PC-3 (cell line): Measurements from ENCODE around the gene FAM136A. TPM values are rescaled to one million over a fixed set of nuclear protein-coding genes. Genes with fewer than 3 reads are reported as not detected.

Experiments used
- ATAC-seq: fragments of 200-7000 bp; cut with Tn5 transposase; 2 replicates; pipeline ENCODE4 v1.9.1; 2020; ENCODE audit warnings: mild to moderate bottlenecking, moderate library complexity
- BruUV-seq: library from RNA; stranded (reverse); fragments of 400-500 nt; replicated peaks from 2 replicates; lab custom pipeline; 2021; lab: Mats Ljungman, UMichigan
- CTCF ChIA-PET: fragments of 300-600 bp; sonication (Branson Sonifier 250); formaldehyde crosslinking; loops from one replicate; lab custom pipeline; 2022; ENCODE audit warnings: antibody characterized with exemption; lab: Charles Lee
- POLR2A ChIA-PET: fragments of 300-600 bp; sonication (Branson Sonifier 250); formaldehyde crosslinking; loops from one replicate; lab custom pipeline; 2022; ENCODE audit warnings: antibody characterized with exemption; ENCODE audit not compliant: unreplicated experiment; lab: Charles Lee
- DNase-seq: peaks from one replicate; pipeline ENCODE4 v3.0.0-alpha.2; 2015
- H2AFZ ChIP-seq: fragments of 300-600 bp; sonication (generic); 2 replicates; pipeline ENCODE4 v1.6.0; 2016; ENCODE audit warnings: antibody characterized with exemption, low read length
- H3F3A ChIP-seq: fragments of 300-600 bp; sonication (generic); one replicate; pipeline ENCODE4 v1.6.0; 2017; ENCODE audit warnings: antibody characterized with exemption, low read length, control low read depth, mild to moderate bottlenecking; ENCODE audit not compliant: unreplicated experiment
- H3K27ac ChIP-seq: fragments of 300-600 bp; sonication (generic); 2 replicates; pipeline ENCODE4 v1.5.1; 2016; ENCODE audit warnings: mild to moderate bottlenecking, low read length
- H3K27me3 ChIP-seq: fragments of 300-600 bp; sonication (generic); 2 replicates; pipeline ENCODE4 v1.6.1; 2016; ENCODE audit warnings: low read length, mixed read lengths
- H3K36me3 ChIP-seq: fragments of 300-600 bp; sonication (generic); 2 replicates; pipeline ENCODE4 v1.6.1; 2016; ENCODE audit warnings: low read depth, mixed run types, low read length, mixed read lengths
- H3K4me1 ChIP-seq: fragments of 300-600 bp; sonication (generic); 2 replicates; pipeline ENCODE4 v1.5.1; 2016; ENCODE audit warnings: low read length; ENCODE audit not compliant: insufficient read depth
- H3K4me2 ChIP-seq: fragments of 300-600 bp; sonication (generic); 2 replicates; pipeline ENCODE4 v1.6.0; 2016; ENCODE audit warnings: low read length
- H3K4me3 ChIP-seq: fragments of 300-600 bp; sonication (generic); 2 replicates; pipeline ENCODE4 v1.5.1; 2016; ENCODE audit warnings: mild to moderate bottlenecking, low read length, mixed read lengths
- H3K79me2 ChIP-seq: fragments of 300-600 bp; sonication (generic); 2 replicates; pipeline ENCODE4 v1.6.1; 2017; ENCODE audit warnings: low read length, mixed read lengths
- H3K9ac ChIP-seq: fragments of 300-600 bp; sonication (generic); 2 replicates; pipeline ENCODE4 v1.6.0; 2016; ENCODE audit warnings: mild to moderate bottlenecking, low read length
- H3K9me2 ChIP-seq: fragments of 300-600 bp; sonication (generic); replicated peaks from 2 replicates; pipeline ENCODE4 v1.6.1; 2016; ENCODE audit warnings: mixed run types, low read length, mixed read lengths
- H3K9me3 ChIP-seq: fragments of 300-600 bp; sonication (generic); 2 replicates; pipeline ENCODE4 v1.6.1; 2016; ENCODE audit warnings: low read length, mixed read lengths
- H4K20me1 ChIP-seq: fragments of 300-600 bp; sonication (generic); 2 replicates; pipeline ENCODE4 v1.6.1; 2016; ENCODE audit warnings: low read length, mixed read lengths
- CTCF ChIP-seq: fragments of 300-600 bp; sonication (generic); conservative IDR thresholded peaks from 2 replicates; pipeline ENCODE4 v1.5.1; 2017; ENCODE audit warnings: antibody characterized with exemption, low read depth, mild to moderate bottlenecking, low read length
- EZH2 ChIP-seq: fragments of 300-600 bp; sonication (generic); IDR thresholded peaks from one replicate; pipeline ENCODE4 v1.6.1; 2017; ENCODE audit warnings: antibody characterized with exemption, mild to moderate bottlenecking, low read length; ENCODE audit not compliant: unreplicated experiment
- EZH2phosphoT487 ChIP-seq: fragments of 300-600 bp; sonication (generic); IDR thresholded peaks from 2 replicates; pipeline ENCODE4 v1.6.1; 2018; ENCODE audit warnings: mild to moderate bottlenecking, antibody characterized with exemption, low read length, borderline replicate concordance
- intact Hi-C: fragments of 100-400 bp; cut with micrococcal nuclease; formaldehyde crosslinking; loops from 2 replicates; pipeline ENCODE4 v1.9.0; 2023
- total RNA-seq: library from RNA; depleted of rRNA; stranded (reverse); fragments of >200 nt; gene quantifications from 2 replicates; pipeline ENCODE4 v1.2.3, GENCODE V29; 2014

The FAM136A gene
- total RNA-seq, 1 experiment from 2014 or later, result 67.6 TPM

- intact Hi-C loops, result no loop called here
- no peaks in the 10 kb centered on the region for H3K9me2 ChIP-seq
- DNase-seq (no peak), ATAC-seq (no peak)
- no peaks in the 10 kb centered on the region for H3K9me3 ChIP-seq
- ChIA-PET POLR2A (no interaction called here), CTCF (no interaction called here)
- no peaks in the 10 kb centered on the region for H4K20me1 ChIP-seq
- no peak overlapping the region for H3K9ac ChIP-seq
- peaks cover 9% of the 10 kb centered on the region for H3K79me2 ChIP-seq
- H3K27me3 ChIP-seq, result no peaks in the 10 kb centered on the region
- no TSS peak for BruUV-seq
- no peak overlapping the region for H3K4me2 ChIP-seq
- H3K36me3 ChIP-seq, result peaks cover 3% of the 10 kb centered on the region; the same call in 1 of the 2 replicates
- no peak overlapping the region for H3K27ac ChIP-seq
- H3K4me1 ChIP-seq, result peaks cover 6% of the 10 kb centered on the region; the same call in 1 of the 2 replicates
- H2AFZ ChIP-seq, result no peak overlapping the region
- no peak overlapping the region for H3K4me3 ChIP-seq
- TF ChIP-seq CTCF (no peak), EZH2phosphoT487 (no peak), EZH2 (no peak)
- H3F3A ChIP-seq, result no peaks in the 10 kb centered on the region
Observed at GRCh38 chr2:70255637-70256314, 46.1 kb downstream of the FAM136A start.

GRCh38 chr2:70250434-70250833 is 51.4 kb downstream of the FAM136A start:
- Histone ChIP-seq H3K36me3 (no peaks in the 10 kb centered on the region), H3K4me3 (no peak overlapping the region), H3K9me3 (no peaks in the 10 kb centered on the region), H3K4me2 (no peak overlapping the region), H2AFZ (no peak overlapping the region), H3F3A (no peaks in the 10 kb centered on the region), H3K27ac (no peak overlapping the region), H3K9me2 (no peaks in the 10 kb centered on the region), H3K79me2 (peaks cover 30% of the 10 kb centered on the region), H3K27me3 (no peaks in the 10 kb centered on the region), H3K9ac (no peak overlapping the region), H3K4me1 (peaks cover 11% of the 10 kb centered on the region), H4K20me1 (peaks cover 19% of the 10 kb centered on the region)
- no peak for DNase-seq
- no peak for ATAC-seq
- TF ChIP-seq EZH2phosphoT487 (no peak), EZH2 (no peak), CTCF (no peak)
- no TSS peak for BruUV-seq
- CTCF ChIA-PET, result no interaction called here
- intact Hi-C loops, result no loop called here
- POLR2A ChIA-PET, result interaction anchor here (0.6 kb wide), 1 partner anchor 336 kb away, joined by 5 read pairs; no protein-coding TSS in a partner anchor
